CD4-positive, alpha-beta T cell (primary cell): Measurements from ENCODE around the gene RNF208. TPM values are rescaled to one million over a fixed set of nuclear protein-coding genes. Genes with fewer than 3 reads are reported as not detected.

Experiments
- ATAC-seq: fragments of 200-7000 bp; cut with Tn5 transposase; one replicate; pipeline ENCODE4 v1.10.0; 2022; ENCODE audit warnings: mild to moderate bottlenecking; ENCODE audit not compliant: poor library complexity
- CTCF ChIA-PET: fragments of 350-600 bp; sonication (Branson Sonifier 250); formaldehyde crosslinking; loops from one replicate; lab custom pipeline; 2021; ENCODE audit warnings: antibody characterized with exemption, inconsistent platforms; lab: Charles Lee
- POLR2A ChIA-PET: fragments of 350-600 bp; sonication (Branson Sonifier 250); formaldehyde crosslinking; loops from one replicate; lab custom pipeline; 2021; ENCODE audit warnings: antibody characterized with exemption, inconsistent platforms; lab: Charles Lee
- DNase-seq, 14 experiments: peaks; one replicate each; pipeline ENCODE4 v3.0.0-alpha.2; 2013 to 2020; ENCODE audit warnings: mixed read lengths in 2 of 14
- H3K27ac ChIP-seq, 2 donors: one replicate each; pipeline versions ENCODE4 v1.5.1 to v1.7.0; 2013; ENCODE audit warnings: low read length in 2 of 2, low read depth in 1 of 2, mild to moderate bottlenecking in 1 of 2
- H3K27me3 ChIP-seq, 2 experiments: 1 replicate in 1 of 2; 2 replicates in 1 of 2; pipeline versions ENCODE4 v1.6.1 to v1.7.0; 2013; ENCODE audit warnings: low read length in 2 of 2, control low read depth in 1 of 2, mild to moderate bottlenecking in 1 of 2, moderate library complexity in 1 of 2; ENCODE audit not compliant: insufficient read depth in 2 of 2, control insufficient read depth in 1 of 2
- H3K36me3 ChIP-seq: one replicate; pipeline ENCODE4 v1.6.1; 2013; ENCODE audit warnings: low read length, control low read depth; ENCODE audit not compliant: insufficient read depth
- H3K4me1 ChIP-seq: one replicate; pipeline ENCODE4 v1.6.1; 2013; ENCODE audit warnings: low read length, control low read depth; ENCODE audit not compliant: insufficient read depth
- H3K4me3 ChIP-seq: one replicate; pipeline ENCODE4 v1.5.1; 2013; ENCODE audit warnings: mild to moderate bottlenecking, low read length, moderate library complexity
- H3K9me3 ChIP-seq, 2 experiments: 1 replicate in 1 of 2; 2 replicates in 1 of 2; pipeline versions ENCODE4 v1.6.1 to v1.7.0; 2013; ENCODE audit warnings: low read length in 2 of 2, mild to moderate bottlenecking in 2 of 2, control low read depth in 1 of 2, moderate library complexity in 1 of 2; ENCODE audit not compliant: control insufficient read depth in 1 of 2, insufficient read depth in 1 of 2
- H3K27ac Mint-ChIP-seq: one replicate; pipeline ENCODE4 v1.8.0; 2020; ENCODE audit warnings: mixed read lengths
- H3K27me3 Mint-ChIP-seq: one replicate; pipeline ENCODE4 v1.8.0; 2021; ENCODE audit warnings: mixed read lengths
- H3K36me3 Mint-ChIP-seq: one replicate; pipeline ENCODE4 v1.8.0; 2021; ENCODE audit warnings: low read depth, mixed read lengths
- H3K4me1 Mint-ChIP-seq: one replicate; pipeline ENCODE4 v1.8.0; 2021; ENCODE audit warnings: low read depth, mixed read lengths
- H3K4me3 Mint-ChIP-seq: one replicate; pipeline ENCODE4 v1.8.0; 2020; ENCODE audit warnings: mild to moderate bottlenecking, mixed read lengths
- H3K9me3 Mint-ChIP-seq: one replicate; pipeline ENCODE4 v1.8.0; 2020; ENCODE audit warnings: mixed read lengths
- CTCF ChIP-seq: fragments of 200-600 bp; IDR thresholded peaks from one replicate; pipeline ENCODE4 v1.8.0; 2022; ENCODE audit warnings: antibody characterized with exemption, mild to moderate bottlenecking
- intact Hi-C, 2 experiments: fragments of 100-400 bp; cut with DNase I in 1 of 2; cut with micrococcal nuclease in 1 of 2; formaldehyde crosslinking; loops; one replicate each; pipeline versions ENCODE4 v1.15.1 to v1.9.0; 2023 to 2025; cut with DNase I, micrococcal nuclease
- total RNA-seq, 174 experiments: library from RNA in 2 of 174; stranded (reverse) in 2 of 174; gene quantifications; one replicate each; pipeline ENCODE4 v1.2.3 and lab custom pipeline; 2021 to 2026

RNF208 gene
- total RNA-seq, 2 experiments from 2014 or later: 0.66 to 0.67 TPM

- Mint-ChIP-seq H3K4me3 (no peak overlapping the region), H3K4me1 (peaks cover 18% of the 10 kb centered on the region), H3K27me3 (peaks cover 5% of the 10 kb centered on the region), H3K36me3 (no peaks in the 10 kb centered on the region), H3K9me3 (no peaks in the 10 kb centered on the region), H3K27ac (no peak overlapping the region)
- TF ChIP-seq CTCF: no peak
- intact Hi-C loops: loop anchor here in 1 of 2 experiments (5.0 kb wide), 1 partner anchor 179 kb away; the partner anchor contains the start of gene NPDC1
- H3K4me1 ChIP-seq: peaks cover 36% of the 10 kb centered on the region
- POLR2A ChIA-PET: interaction anchor here (1.1 to 4.7 kb wide), 4 partner anchors 15 to 130 kb away, joined by 3 to 46 read pairs (median 7); partner anchors contain the start of gene TUBB4B
- H3K4me3 ChIP-seq: no peak overlapping the region
- no peaks in the 10 kb centered on the region for H3K36me3 ChIP-seq
- peaks cover 0 to 4% of the 10 kb centered on the region in 2 experiments for H3K9me3 ChIP-seq
- DNase-seq (no peak), ATAC-seq (no peak)
- no peak overlapping the region for H3K27ac ChIP-seq
- H3K27me3 ChIP-seq: peaks cover 3 to 16% of the 10 kb centered on the region in 2 experiments
- CTCF ChIA-PET: interaction anchor here (0.8 to 2.5 kb wide), 4 partner anchors 11 to 197 kb away, joined by 3 to 15 read pairs (median 5); no protein-coding TSS in a partner anchor
Observed at GRCh38 chr9:137225699-137226331, 3.8 kb upstream of the RNF208 start.

- CTCF ChIA-PET: interaction anchor here (0.8 to 1.4 kb wide), 2 partner anchors 49 to 95 kb away, joined by 3 to 6 read pairs; no protein-coding TSS in a partner anchor
- DNase-seq (peak in 3 of 14 experiments; percentile 19 to 55 (median 38)), ATAC-seq (no peak)
- no peaks in the 10 kb centered on the region for H3K36me3 Mint-ChIP-seq
- Histone ChIP-seq H3K4me3 (peak within 1 kb of the TSS; percentile 74), H3K36me3 (no peaks in the 10 kb centered on the region), H3K27ac (peak within 1 kb of the TSS; percentile 74 to 80), H3K27me3 (peaks cover 3 to 16% of the 10 kb centered on the region in 2 experiments), H3K4me1 (peaks cover 36% of the 10 kb centered on the region), H3K9me3 (peaks cover 0 to 4% of the 10 kb centered on the region in 2 experiments)
- no peaks in the 10 kb centered on the region for H3K9me3 Mint-ChIP-seq
- POLR2A ChIA-PET: interaction anchor here (1.1 to 4.7 kb wide), 5 partner anchors 16 to 97 kb away, joined by 3 to 46 read pairs (median 22); partner anchors contain the start of genes ANAPC2, NDOR1, SSNA1 and TMEM203
- peak within 1 kb of the TSS; percentile 87 for H3K4me3 Mint-ChIP-seq
- H3K4me1 Mint-ChIP-seq: peaks cover 18% of the 10 kb centered on the region
- intact Hi-C loops: loop anchor here (5.0 kb wide), 2 partner anchors 178 to 438 kb away; partner anchors contain the start of gene NPDC1 (in 1 of the 2)
- H3K27ac Mint-ChIP-seq: peak within 1 kb of the TSS; percentile 81
- no peak for TF ChIP-seq CTCF
- peaks cover 5% of the 10 kb centered on the region for H3K27me3 Mint-ChIP-seq
Observed at GRCh38 chr9:137224830-137225694, 3.0 kb upstream of the RNF208 start, which contains the start of gene CYSRT1. TSS of gene CYSRT1 (plus strand) at chr9:137225174. CDS start at chr9:137225622, 448 bp downstream.
